Measurements from ENCODE around the gene INTS1. TPM values are rescaled to one million over a fixed set of nuclear protein-coding genes. Genes with fewer than 3 reads are reported as not detected.
"Not testable (repeated sequence)": the region's sequence is repeated elsewhere in the genome, so short reads cannot be mapped to it uniquely, and the experiment has no call there.

The INTS1 gene
- polyA plus RNA-seq, 1 donor = 55.4 TPM

- no peak for DNase-seq
Measured at GRCh38 chr7:1449501-1449900, 54.7 kb downstream of the INTS1 start.

- DNase-seq = no peak
Measured at GRCh38 chr7:1448958-1449357, 55.2 kb downstream of the INTS1 start.

- no peak for DNase-seq
Measured at GRCh38 chr7:1447551-1448244, 56.5 kb downstream of the INTS1 start.

GRCh38 chr7:1447112-1447511 lies 57.1 kb downstream of the INTS1 start:
- no peak for DNase-seq

GRCh38 chr7:1446620-1447032 lies 57.6 kb downstream of the INTS1 start:
- DNase-seq = no peak

- not testable (repeated sequence) for DNase-seq
Measured at GRCh38 chr7:1446026-1446425, 58.2 kb downstream of the INTS1 start.

GRCh38 chr7:1445341-1445740 lies 58.8 kb downstream of the INTS1 start:
- no peak for DNase-seq

GRCh38 chr7:1444925-1445322 lies 59.3 kb downstream of the INTS1 start:
- DNase-seq = no peak

- DNase-seq = no peak
Measured at GRCh38 chr7:1444214-1444924, 59.8 kb downstream of the INTS1 start.

GRCh38 chr7:1443587-1444200 lies 60.5 kb downstream of the INTS1 start:
- not testable (repeated sequence) for DNase-seq

- DNase-seq = no peak
Measured at GRCh38 chr7:1442355-1443124, 61.6 kb downstream of the INTS1 start.

GRCh38 chr7:1441615-1442354 lies 62.4 kb downstream of the INTS1 start:
- no peak for DNase-seq

- DNase-seq = no peak
Measured at GRCh38 chr7:1440620-1441019, 63.6 kb downstream of the INTS1 start.

GRCh38 chr7:1439373-1440363 lies 64.5 kb downstream of the INTS1 start:
- no peak for DNase-seq

- no peak for DNase-seq
Measured at GRCh38 chr7:1438821-1439220, 65.4 kb downstream of the INTS1 start.

GRCh38 chr7:1438208-1438607 lies 66.0 kb downstream of the INTS1 start:
- DNase-seq = no peak

GRCh38 chr7:1437155-1437880 lies 66.9 kb downstream of the INTS1 start:
- DNase-seq = no peak

GRCh38 chr7:1436608-1437007 lies 67.6 kb downstream of the INTS1 start:
- DNase-seq = no peak

- DNase-seq = no peak
Measured at GRCh38 chr7:1434891-1435670, 69.1 kb downstream of the INTS1 start.

Data from left kidney (tissue), 2 donors.